Frontal cortex (tissue), 4 donors: ENCODE measurements around the gene S100A9. TPM values are rescaled to one million over a fixed set of nuclear protein-coding genes. Genes with fewer than 3 reads are reported as not detected.
A peak's percentile ranks its signal among the peaks of the same experiment; 100 is the strongest.
"Not testable (repeated sequence)": the region's sequence is repeated elsewhere in the genome, so short reads cannot be mapped to it uniquely, and the experiment has no call there.

Experiments
- DNase-seq, 2 donors: peaks; one replicate each; pipeline ENCODE4 v3.0.0; 2012; ENCODE audit warnings: low spot score in 2 of 2
- FAIRE-seq: peaks from 2 replicates; lab custom pipeline; 2012; peaks lifted over from hg19 to GRCh38; lab: Jason Lieb, UNC
- total RNA-seq: library from RNA; depleted of rRNA; stranded (reverse); fragments of >200 nt; gene quantifications from one replicate; pipeline ENCODE4 v1.2.3, GENCODE V29; 2014
- donor health status: control.
- donor health status: control.
- donor health status: control.

Gene S100A9
- 28.9 TPM for total RNA-seq

- DNase-seq (no peak), FAIRE-seq (no peak)
These were observed at the start of gene S100A9 for GRCh38 chr1:153357853-153358690. TSS of gene S100A9 (plus strand) at chr1:153357854. CDS start at chr1:153358284, 430 bp downstream.

- DNase-seq (no peak), FAIRE-seq (no peak)
These were observed 49.1 kb upstream of the S100A9 start for GRCh38 chr1:153308540-153308939.

GRCh38 chr1:153309441-153309840 is 48.2 kb upstream of the S100A9 start:
- no peak for DNase-seq
- no peak for FAIRE-seq

- FAIRE-seq (no peak), DNase-seq (no peak)
These were observed 47.1 kb upstream of the S100A9 start for GRCh38 chr1:153310526-153310925.

GRCh38 chr1:153312570-153313186 is 45.0 kb upstream of the S100A9 start, which contains the start of gene PGLYRP3:
TSS of gene PGLYRP3 (minus strand) at chr1:153312952. CDS start at chr1:153310665, 2,287 bp downstream.
- DNase-seq (no peak), FAIRE-seq (no peak)

GRCh38 chr1:153313288-153313687 is 44.4 kb upstream of the S100A9 start:
- no peak for FAIRE-seq

GRCh38 chr1:153314388-153314787 is 43.3 kb upstream of the S100A9 start:
- FAIRE-seq, result not testable (repeated sequence)

More at GRCh38 chr1:153313288-153313687, 44.4 kb upstream of the S100A9 start:
- DNase-seq, result no peak

GRCh38 chr1:153316013-153316412 is 41.6 kb upstream of the S100A9 start:
- FAIRE-seq, DNase-seq: not testable (repeated sequence)

More at GRCh38 chr1:153314388-153314787, 43.3 kb upstream of the S100A9 start:
- not testable (repeated sequence) for DNase-seq

- not testable (repeated sequence) for DNase-seq, FAIRE-seq
These were observed 39.5 kb upstream of the S100A9 start for GRCh38 chr1:153318145-153318544.

- DNase-seq, result no peak
- no peak for FAIRE-seq
These were observed 35.1 kb upstream of the S100A9 start for GRCh38 chr1:153322568-153322967.

- FAIRE-seq, result peak; percentile 76
These were observed 32.7 kb upstream of the S100A9 start for GRCh38 chr1:153324912-153325311.

GRCh38 chr1:153333902-153334301 is 23.8 kb upstream of the S100A9 start:
- DNase-seq (no peak), FAIRE-seq (no peak)

More at GRCh38 chr1:153324912-153325311, 32.7 kb upstream of the S100A9 start:
- no peak for DNase-seq

GRCh38 chr1:153336650-153337049 is 21.0 kb upstream of the S100A9 start:
- DNase-seq (no peak), FAIRE-seq (no peak)

GRCh38 chr1:153337980-153338853 is 19.4 kb upstream of the S100A9 start:
- no peak for DNase-seq
- FAIRE-seq, result no peak

- FAIRE-seq (no peak), DNase-seq (no peak)
These were observed 17.9 kb upstream of the S100A9 start for GRCh38 chr1:153339802-153340201.

- FAIRE-seq (no peak), DNase-seq (no peak)
These were observed 17.3 kb upstream of the S100A9 start for GRCh38 chr1:153340356-153340755.

GRCh38 chr1:153341431-153341934 is 16.2 kb upstream of the S100A9 start:
- FAIRE-seq, result no peak
- DNase-seq, result no peak

- FAIRE-seq, result no peak
- DNase-seq, result no peak
These were observed 15.5 kb upstream of the S100A9 start for GRCh38 chr1:153342178-153342577.

GRCh38 chr1:153343040-153343681 is 14.5 kb upstream of the S100A9 start:
- FAIRE-seq (no peak), DNase-seq (no peak)
